ENCODE results near the gene RNGTT. TPM values are rescaled to one million over a fixed set of nuclear protein-coding genes. Genes with fewer than 3 reads are reported as not detected.

The RNGTT gene
- polyA plus RNA-seq, 1 donor (not counting 4 experiments of a cell fraction or from before 2014, with no cell fraction given) = 9.7 TPM

DNA sequence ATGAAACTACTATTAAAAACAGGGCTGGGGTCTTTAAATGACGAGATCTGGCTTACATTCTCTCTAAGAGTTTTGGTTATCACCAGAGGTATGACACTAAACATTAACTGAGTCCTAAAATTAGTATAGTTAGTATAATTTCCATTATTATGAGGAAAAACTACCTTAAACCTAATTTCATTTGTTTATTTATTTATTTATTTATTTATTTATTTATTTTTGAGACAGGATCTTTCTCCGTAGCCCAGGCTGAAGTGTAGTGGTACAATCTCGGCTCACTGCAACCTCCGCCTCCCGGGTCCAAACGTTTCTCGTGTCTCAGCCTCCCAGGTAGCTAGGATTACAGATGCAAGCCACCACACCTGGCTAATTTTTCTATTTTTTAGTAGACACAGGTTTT is 85.5 kb downstream of the RNGTT start:
- Histone ChIP-seq H3K4me1 (ENCODE audit: control insufficient read depth, extremely low read depth, insufficient read depth, low read length) (no peaks in the 10 kb centered on the region), H3K27me3 (ENCODE audit: control insufficient read depth, extremely low read depth, insufficient read depth, low read length) (no peaks in the 10 kb centered on the region), H3K9me1 (ENCODE audit: control insufficient read depth, extremely low read depth, insufficient read depth, low read length) (no peaks in the 10 kb centered on the region), H2AFZ (ENCODE audit: control insufficient read depth, low read length) (no peak overlapping the region), H4K20me1 (ENCODE audit: control insufficient read depth, extremely low read depth, insufficient read depth, low read length) (no peaks in the 10 kb centered on the region), H3K9me3 (ENCODE audit: control insufficient read depth, low read depth, low read length) (no peaks in the 10 kb centered on the region), H3K9ac (ENCODE audit: control insufficient read depth, extremely low read depth, insufficient read depth, low read length) (no peak overlapping the region), H3K79me2 (ENCODE audit: control insufficient read depth, insufficient read depth, low read length) (no peaks in the 10 kb centered on the region), H3K36me3 (ENCODE audit: control insufficient read depth in 2 of 2, extremely low read depth in 1 of 2, insufficient read depth in 2 of 2, low read length in 2 of 2) (no peaks in the 10 kb centered on the region), H3K27ac (ENCODE audit: control insufficient read depth, insufficient read depth, low read length) (no peak overlapping the region), H3K4me2 (ENCODE audit: control insufficient read depth, extremely low read depth, insufficient read depth, low read depth, low read length) (no peak overlapping the region), H3K4me3 (ENCODE audit: control insufficient read depth in 2 of 3, extremely low read depth in 1 of 3, insufficient read depth in 2 of 3, low read depth in 1 of 3, low read length in 3 of 3) (no peak overlapping the region)
- no peak for DNase-seq (ENCODE audit: low read depth, low spot score)
- dilution Hi-C loops (cut with MboI; ENCODE audit: extremely low pct_ligation_motif_present, low sequenced_read_pairs) = no loop called here
- FAIRE-seq = no peak
- no peak for TF ChIP-seq CTCF (optimal IDR thresholded peaks at IDR 0.05 in 1 of 3, IDR thresholded peaks at IDR 0.05 in 1 of 3, conservative IDR thresholded peaks at IDR 0.05 in 1 of 3; ENCODE audit: extremely low read depth in 1 of 3, insufficient read depth in 2 of 3, low read length in 3 of 3)
- no peak for TF ChIP-seq EZH2 (IDR thresholded peaks at IDR 0.05; ENCODE audit: low read length)

- FAIRE-seq (no peak), DNase-seq (ENCODE audit: low read depth, low spot score) (no peak)
- dilution Hi-C loops (cut with MboI; ENCODE audit: extremely low pct_ligation_motif_present, low sequenced_read_pairs) = no loop called here
- no peaks in the 10 kb centered on the region for H3K27me3 ChIP-seq (ENCODE audit: control insufficient read depth, extremely low read depth, insufficient read depth, low read length)
- H3K36me3 ChIP-seq (ENCODE audit: control insufficient read depth in 2 of 2, extremely low read depth in 1 of 2, insufficient read depth in 2 of 2, low read length in 2 of 2) = no peaks in the 10 kb centered on the region
- no peak overlapping the region for H3K9ac ChIP-seq (ENCODE audit: control insufficient read depth, extremely low read depth, insufficient read depth, low read length)
- no peaks in the 10 kb centered on the region for H3K9me1 ChIP-seq (ENCODE audit: control insufficient read depth, extremely low read depth, insufficient read depth, low read length)
- no peak overlapping the region for H2AFZ ChIP-seq (ENCODE audit: control insufficient read depth, low read length)
- no peaks in the 10 kb centered on the region for H4K20me1 ChIP-seq (ENCODE audit: control insufficient read depth, extremely low read depth, insufficient read depth, low read length)
- no peak overlapping the region for H3K4me3 ChIP-seq (ENCODE audit: control insufficient read depth in 2 of 3, extremely low read depth in 1 of 3, insufficient read depth in 2 of 3, low read depth in 1 of 3, low read length in 3 of 3)
- no peaks in the 10 kb centered on the region for H3K79me2 ChIP-seq (ENCODE audit: control insufficient read depth, insufficient read depth, low read length)
- H3K4me2 ChIP-seq (ENCODE audit: control insufficient read depth, extremely low read depth, insufficient read depth, low read depth, low read length) = no peak overlapping the region
- H3K9me3 ChIP-seq (ENCODE audit: control insufficient read depth, low read depth, low read length) = no peaks in the 10 kb centered on the region
- peaks cover 8% of the 10 kb centered on the region for H3K4me1 ChIP-seq (ENCODE audit: control insufficient read depth, extremely low read depth, insufficient read depth, low read length)
- no peak for TF ChIP-seq CTCF (optimal IDR thresholded peaks at IDR 0.05 in 1 of 3, IDR thresholded peaks at IDR 0.05 in 1 of 3, conservative IDR thresholded peaks at IDR 0.05 in 1 of 3; ENCODE audit: extremely low read depth in 1 of 3, insufficient read depth in 2 of 3, low read length in 3 of 3)
- TF ChIP-seq EZH2 (IDR thresholded peaks at IDR 0.05; ENCODE audit: low read length) = no peak
- no peak overlapping the region for H3K27ac ChIP-seq (ENCODE audit: control insufficient read depth, insufficient read depth, low read length)
These were observed 90.5 kb downstream of the RNGTT start for GRCh38 chr6:88872962-88873361.
